MV-4-11 (cell line): ENCODE data around the gene AQP4.

Experiments
- DNase-seq: peaks from one replicate; lab custom pipeline; 2025; lab: John Stamatoyannopoulos, UW

The AQP4 gene, protein sequence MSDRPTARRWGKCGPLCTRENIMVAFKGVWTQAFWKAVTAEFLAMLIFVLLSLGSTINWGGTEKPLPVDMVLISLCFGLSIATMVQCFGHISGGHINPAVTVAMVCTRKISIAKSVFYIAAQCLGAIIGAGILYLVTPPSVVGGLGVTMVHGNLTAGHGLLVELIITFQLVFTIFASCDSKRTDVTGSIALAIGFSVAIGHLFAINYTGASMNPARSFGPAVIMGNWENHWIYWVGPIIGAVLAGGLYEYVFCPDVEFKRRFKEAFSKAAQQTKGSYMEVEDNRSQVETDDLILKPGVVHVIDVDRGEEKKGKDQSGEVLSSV

DNA sequence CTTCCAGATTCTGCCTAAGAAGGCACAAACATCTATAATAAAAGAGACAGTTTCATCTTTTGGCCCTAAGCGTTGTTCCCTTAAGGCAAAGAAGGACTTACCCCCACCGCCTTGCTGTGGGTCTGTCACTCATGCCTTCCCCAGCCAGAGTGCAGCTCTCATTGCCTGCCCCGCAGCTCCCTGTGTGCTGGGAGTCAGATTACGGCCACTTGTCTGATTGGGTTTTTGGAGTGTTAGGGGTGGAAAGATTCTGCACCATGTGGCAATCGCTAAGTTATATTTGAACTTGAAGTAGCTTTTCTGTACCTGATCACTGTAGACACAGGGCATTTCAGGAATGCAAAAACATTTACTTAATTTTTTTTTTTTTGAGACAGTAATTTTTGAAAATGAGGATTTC is at the start of gene AQP4:
Gene AQP4 (minus strand): TSS at position 151 of the 400 bp plus-strand sequence. CDS start 18 bp downstream, at position 133.
- no peak for DNase-seq

DNA sequence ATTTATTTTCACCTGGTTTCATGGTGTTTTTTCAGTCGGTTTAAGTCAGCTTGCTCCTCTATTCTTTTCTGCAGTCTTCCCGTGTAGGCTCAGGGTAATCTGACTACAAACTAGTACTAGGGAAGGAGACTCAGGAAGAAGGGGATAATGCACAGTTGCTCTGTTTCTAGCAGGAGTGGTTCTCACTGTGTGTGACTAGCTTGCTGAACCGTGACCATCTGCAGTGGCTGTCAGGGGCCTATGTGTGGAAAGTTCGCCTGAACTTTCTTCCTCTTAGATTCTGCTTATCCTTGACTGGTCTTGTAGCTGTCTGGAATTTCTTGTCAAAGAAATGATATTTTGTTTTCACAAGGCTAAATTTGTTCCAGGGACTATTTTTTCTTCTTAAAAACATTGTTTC is 46.3 kb upstream of the AQP4 start:
- no peak for DNase-seq

DNA sequence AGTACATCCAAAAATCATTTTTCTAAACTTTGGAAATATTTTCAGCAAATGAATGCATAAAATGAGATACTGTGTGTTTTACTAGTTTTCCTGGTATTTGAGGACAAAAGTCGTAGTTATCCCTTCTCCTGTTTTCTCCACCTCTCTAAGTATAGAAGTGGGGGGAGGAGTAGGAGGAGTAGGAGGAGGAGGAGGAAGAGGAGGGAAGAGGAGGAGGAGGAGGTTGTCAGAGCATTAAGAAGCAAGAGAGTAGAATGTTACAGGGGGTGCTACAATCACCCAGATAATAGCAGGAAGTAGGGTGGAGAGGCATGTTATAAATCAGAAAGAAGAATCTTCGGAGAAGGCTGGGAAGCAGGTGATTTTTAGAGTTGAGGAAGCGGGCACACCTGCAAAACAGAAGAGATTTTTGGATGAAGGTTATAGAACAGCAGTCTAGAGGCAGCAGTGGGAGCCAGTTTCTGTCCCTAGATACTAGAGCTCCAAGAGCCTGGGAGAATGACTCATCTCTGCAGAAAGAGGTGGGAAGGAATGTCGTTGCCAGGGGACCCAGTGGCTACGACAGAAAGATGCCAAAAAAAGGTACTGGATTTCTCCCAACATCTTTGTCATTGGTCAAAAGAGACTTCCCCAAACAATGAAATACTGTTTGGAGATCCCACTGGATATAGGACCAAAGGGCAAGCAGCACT is 44.2 kb upstream of the AQP4 start:
- DNase-seq = no peak

DNA sequence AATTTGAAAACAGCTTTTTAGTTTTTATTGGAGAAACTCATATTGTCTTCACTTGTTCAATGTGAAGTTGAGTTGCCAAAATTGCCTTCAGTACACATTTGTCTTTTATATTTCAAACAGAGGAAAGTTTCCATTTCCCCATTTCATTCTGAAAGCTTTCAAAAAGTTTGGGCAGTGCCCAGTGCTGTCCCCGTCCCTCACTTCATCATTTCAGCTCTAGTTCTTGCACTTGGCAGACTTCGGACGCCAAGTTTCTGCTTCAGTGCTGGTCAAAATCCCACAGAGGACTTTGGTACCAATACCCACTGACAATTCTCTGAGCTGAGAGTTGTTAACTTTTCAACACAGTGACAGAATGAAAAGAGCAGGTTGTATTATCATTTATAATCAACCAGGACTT is 43.4 kb upstream of the AQP4 start:
- no peak for DNase-seq

DNA sequence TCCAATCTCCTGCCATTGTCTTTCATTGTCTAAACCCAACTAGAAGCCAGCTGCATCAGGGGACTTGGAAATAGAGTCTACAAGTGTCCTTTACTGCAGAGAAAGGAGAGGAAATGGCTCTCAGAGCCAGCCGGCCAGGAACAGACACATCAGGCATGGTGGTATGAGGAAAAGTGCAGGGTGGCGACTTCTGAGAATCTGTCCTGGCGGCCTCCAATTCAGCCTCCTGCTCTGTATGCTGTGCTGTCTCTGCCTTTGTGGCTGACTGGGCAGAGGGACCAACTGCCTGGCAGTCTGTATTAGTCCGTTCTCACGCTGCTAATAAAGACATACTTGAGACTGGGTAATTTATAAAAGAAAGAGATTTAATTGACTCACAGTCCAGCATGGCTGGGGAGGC is 36.8 kb upstream of the AQP4 start:
- DNase-seq = no peak

DNA sequence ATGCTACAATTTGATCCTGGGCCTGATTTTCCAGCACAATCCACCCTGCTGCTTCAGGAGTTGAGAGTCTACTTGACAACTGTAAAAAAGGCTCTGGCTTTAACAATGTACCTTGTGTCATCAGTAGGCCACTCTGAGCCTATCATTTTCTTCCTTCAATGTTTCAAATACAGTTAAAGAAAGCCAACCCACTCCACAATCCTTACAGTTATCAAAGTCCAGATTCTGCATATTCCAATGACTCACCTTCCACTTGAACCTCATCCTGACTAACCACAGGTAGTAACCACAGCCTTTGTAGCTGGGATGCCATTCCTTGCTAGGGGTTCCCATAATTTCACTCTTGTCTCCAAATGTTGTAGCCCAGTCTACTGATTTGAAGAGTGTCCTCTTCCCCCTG is 35.5 kb upstream of the AQP4 start:
- no peak for DNase-seq

DNA sequence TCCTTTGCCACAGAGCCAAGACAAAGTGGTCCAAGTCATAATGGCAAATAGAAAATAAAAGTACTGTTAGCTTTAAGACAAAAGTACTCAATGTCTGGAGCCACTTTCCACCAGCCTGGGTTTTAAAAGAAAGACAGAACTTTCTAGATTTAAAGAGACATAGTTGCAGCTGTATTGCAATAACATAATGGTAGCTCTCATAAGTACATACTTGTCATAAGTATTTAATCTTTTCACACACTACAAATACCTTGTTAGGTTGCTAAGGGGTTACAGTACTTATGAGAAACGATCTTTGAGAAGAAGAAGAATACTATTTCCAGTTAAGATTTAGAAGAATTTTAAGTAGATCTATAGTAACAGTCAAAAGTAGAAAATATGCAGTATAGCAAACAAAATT is 28.9 kb upstream of the AQP4 start:
- no peak for DNase-seq

DNA sequence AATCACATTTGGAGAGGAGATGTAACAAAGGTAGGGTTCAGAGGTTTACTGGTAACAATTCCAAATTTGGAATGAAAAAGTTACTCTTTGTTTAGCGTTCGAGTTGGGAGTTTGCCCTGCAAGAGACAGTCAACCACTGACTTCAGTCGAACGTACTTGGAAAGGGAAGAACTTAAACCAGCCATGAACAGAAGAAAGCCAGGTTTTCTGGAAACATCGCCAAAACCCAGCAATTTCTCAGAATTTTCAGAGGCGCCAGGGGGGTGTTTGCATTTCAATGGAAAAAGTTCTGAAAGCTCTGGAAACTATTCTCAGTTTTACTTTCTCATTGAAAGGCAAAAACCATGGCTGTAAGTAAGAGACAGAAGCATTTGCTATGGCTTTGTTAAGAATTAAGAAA is 28.5 kb upstream of the AQP4 start:
- no peak for DNase-seq

DNA sequence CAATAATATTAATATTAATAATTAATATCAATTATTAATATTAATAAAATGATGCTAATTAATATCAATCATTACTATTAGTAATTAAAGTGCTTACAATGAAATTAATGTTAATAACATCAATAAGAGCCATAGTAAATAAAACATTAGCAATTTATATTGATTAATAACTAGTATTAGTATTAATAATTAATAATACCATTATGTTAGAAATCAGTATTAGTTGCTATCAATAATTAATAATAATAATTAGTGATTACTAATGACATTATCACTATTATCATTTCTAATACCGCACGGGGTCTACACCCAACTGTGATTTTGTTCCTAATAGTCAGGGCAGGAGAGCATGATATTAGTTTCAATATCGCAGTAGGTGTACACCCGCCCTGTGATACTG is 22.8 kb upstream of the AQP4 start:
- DNase-seq = no peak

DNA sequence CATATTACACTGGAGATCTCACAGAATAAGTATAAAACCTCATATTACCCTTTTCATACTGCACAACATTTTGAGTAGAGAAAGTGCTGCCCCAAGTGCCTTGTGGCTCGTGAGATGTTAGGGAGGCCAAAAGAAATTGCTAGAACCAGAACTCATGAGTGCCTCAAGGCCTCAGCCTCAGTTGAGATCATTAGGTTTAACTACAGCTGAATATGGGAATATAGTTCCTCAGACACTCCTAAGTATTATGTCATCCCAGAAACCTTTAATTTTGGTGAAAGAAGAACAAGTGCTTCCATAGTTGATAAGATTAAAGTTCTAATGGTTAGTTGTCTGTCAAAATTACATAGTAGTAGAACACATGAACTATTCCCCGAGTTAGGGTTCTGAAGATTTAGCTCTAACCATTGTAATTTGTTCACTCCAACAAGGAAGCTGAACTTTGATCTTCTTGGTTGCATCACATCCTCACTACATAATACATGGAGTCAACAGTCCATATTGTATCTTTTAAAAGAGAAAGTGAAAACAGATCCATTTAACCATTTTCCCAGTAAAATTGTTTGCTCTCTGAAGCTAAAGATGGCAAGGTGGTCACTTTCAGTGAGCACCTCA is 9.6 kb upstream of the AQP4 start:
- DNase-seq = peak; percentile 43

DNA sequence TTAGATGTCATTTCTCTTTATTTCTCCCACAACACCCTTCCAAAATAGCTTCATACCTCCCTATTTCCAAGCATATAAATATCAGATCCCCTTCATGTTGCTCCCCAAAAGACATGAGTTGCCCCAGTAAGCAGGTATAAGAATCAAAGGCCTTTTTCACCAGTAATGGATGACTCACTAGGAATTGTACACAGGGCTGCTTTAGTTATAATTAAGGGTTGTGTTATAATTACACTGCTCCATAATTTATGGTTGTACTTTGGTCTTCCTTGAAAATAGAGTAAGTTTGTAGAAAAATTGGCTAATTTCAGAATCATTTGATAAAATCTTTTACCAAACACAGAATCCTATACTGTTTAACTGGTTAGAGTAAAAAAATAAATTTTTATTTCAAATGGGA is 8.8 kb upstream of the AQP4 start:
- DNase-seq = no peak

DNA sequence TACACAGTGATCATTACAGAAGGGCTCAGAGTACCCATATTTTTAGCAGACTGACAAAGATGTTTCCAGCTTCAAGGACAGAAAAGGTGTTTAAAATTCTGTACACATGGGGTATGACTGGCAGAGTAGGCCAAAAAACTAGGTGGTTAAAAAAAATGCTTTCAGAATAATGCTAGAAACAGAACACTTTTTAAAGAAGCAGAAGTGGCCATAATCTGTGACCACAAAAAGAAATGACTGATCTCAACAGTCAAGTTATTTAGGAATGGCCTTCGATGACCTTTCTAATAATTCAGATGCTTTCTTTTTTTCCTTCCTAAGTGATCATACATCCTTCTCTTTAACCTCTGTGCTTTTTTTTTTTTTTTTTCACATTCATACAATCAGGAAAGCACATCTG is 4.1 kb upstream of the AQP4 start:
- peak; percentile 79 for DNase-seq

DNA sequence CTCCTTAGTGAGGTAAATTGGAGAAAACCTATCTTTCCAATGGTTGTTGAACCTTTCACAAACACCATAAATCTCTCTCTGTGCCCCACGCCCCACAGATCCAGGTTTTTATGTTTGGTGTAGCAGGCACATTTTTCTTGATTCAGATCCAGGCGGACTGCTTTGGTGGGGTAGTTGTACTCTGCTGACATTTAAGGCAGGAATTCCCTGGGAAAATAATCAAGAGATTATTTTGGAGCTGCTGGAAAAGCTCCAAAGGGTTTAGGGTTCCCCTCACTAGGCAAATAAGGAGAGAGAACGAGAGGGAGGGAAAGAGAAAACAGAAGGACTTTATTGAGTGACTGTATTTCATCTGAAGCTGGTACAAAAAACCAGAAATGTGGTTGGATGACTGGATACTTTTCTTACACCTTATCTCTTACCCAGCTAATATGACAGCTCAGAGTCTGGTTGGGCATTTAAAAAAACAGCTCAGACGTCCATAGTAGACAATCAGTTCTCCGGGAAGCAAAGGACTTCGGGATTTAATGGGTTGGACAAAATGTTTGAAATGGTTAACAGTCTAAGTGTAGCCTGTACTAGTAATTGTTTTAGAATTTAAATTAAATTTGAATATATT is 3.6 kb upstream of the AQP4 start:
- no peak for DNase-seq

DNA sequence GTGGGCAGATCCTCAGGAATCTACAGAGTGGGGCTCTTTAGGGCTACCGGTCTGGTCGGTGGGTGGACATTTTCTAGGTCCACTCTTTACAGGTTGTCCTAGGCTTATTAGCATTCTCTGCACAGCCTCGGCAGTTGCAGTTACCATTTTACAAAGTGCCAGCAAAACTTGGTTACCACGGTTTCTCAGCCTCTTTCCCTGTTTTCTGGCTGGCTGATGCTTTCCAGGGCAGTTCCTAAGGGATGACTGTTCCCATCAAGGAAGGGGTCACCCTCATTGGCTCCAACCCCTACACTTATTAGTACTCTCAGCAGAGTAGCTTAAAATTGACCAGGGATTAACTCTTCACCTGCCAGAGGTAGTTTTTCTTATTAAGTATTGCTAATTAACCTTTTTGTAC is 2.0 kb upstream of the AQP4 start:
- no peak for DNase-seq

DNA sequence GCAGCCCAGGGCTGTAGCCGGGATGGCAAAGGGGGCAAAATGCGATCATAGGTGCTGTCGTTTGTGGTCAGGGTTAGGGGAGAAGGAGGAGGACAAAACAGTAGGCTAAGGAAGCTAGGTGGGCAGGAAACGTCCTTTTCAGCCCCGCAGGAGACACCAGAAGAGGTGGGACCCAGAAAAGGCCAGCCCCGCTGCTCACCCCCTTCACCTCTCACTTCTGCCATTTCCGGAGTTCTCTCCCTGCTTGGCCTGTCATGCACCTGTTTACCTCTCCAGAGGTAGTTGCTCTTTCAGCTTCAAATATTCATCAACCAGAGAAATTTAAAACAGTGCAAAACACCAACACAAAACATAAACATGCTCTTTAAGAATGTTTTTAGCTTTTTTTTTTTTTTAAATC is 849 bp downstream of the AQP4 start:
- DNase-seq = no peak

DNA sequence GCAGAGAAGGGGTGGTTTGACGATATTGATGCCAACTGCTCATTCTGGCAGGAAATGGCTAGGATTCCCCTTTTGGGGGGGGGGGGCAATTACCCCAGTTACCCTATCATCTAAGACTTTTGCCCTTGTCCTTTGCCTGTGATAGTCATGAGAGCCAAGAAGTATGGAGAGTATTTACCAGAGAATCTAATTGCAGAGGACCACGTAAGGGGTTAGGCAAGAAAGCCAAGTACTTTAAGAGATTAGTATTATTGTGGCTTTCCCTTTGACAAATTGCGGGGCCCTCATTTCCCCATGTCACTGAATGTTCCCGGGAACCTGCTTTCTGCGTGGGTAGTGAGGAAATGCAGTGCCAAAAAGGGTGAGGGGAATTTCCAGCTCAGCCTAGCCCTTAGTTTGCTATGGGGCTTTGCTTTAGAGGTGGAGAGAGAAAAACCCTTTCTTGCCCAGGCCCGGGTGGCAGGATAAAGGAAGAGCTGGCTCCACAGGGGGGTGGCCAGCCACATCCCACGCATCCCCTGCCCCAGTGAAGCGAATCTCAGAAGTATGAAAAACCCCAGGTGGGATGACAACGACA is 1.5 kb downstream of the AQP4 start:
- no peak for DNase-seq

DNA sequence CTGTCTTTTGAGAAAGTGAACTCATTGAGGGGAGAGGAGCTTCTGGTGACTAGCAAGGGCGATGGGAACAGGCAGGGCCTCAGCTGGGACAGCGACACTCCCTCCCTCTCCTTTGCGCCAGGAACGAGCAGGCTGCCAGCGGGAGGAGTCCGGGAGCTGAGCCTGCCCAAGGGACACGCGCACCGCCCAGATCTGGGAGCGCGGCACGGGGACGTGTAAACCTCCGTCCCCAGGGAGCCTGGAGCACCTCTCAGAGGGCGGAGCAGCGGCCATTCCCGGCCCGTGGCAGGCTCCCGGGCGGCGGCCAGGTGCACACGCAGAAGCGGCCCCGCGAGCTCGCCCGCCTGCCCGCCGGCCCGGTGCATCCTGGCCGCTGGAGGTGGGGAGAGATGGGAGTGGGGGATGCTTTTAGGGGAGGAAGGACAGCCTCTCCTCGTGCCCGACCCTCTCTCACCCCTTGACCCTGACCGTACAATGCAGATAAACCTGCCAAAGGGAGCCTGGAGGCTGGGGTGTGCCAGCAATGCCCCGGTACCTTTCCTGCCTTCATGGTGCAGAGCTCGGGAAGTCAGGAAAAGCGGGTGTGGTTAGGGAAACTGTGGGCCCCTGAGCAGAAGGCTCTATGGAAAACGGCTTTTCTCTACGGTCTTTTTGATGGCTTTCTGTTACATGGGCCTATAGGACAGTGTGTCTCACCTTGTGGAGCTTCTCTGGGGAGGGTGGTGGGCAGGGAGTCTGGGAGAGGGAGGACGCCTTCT is 2.2 kb downstream of the AQP4 start:
- DNase-seq = no peak

DNA sequence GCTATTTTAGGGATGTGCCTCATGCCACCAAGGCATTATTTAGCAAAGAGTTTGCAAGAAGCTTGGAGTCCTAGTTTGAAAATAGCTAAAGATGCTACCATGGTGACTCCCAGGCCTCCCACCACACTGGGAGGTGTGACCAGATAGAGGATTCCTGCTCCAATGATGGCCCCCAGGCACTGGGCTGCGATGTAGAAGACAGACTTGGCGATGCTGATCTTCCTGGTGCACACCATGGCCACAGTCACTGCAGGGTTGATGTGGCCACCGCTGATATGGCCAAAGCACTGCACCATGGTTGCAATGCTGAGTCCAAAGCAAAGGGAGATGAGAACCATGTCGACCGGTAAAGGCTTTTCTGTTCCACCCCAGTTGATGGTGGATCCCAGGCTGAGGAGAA is 3.4 kb downstream of the AQP4 start:
- no peak for DNase-seq

DNA sequence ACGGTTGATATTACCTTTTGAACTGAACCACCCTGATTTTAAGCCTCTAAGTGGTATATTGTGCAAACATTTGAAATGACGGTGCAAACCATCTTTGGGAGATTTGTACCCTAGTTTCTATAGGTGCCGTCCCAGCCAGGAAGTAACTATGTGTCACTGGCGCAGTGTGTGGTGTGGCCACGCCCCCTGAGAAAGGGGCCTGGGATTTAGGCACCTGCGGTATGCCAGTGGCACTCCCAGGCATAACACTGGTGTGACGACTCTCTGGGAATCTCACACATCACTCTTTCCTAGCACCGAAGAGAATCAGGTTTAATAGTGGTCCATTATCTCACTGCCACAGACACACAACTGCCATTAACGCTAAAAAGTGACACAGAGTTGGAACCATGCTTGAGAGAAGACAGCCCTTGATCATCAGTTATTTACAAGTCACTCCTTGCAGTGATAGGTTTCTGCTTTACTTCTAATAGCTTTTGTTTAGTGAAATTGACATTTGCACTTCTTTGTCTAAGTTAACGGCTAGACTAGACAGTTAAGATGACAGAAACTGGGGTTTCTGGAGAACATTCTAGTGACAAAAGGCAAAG is 11.1 kb downstream of the AQP4 start:
- DNase-seq = no peak

DNA sequence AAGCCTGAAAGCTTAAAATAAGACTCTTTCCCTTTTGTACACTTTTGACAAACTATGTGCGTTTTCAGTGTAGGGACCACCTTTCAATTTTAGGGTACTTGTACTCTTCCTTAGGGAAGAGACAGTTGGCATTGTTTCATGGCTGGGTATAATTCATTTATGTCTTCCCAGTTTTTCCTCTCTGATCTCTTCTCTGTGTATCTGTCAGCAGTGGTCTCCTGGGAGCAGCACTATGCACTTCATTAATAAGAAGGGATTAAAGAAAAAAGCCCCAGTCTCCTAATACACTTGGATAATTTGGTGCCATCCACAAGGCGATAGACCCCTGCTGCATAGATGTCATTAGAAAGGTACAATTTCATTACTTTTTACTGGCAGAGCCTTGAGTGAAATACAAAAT is 12.1 kb downstream of the AQP4 start:
- no peak for DNase-seq

DNA sequence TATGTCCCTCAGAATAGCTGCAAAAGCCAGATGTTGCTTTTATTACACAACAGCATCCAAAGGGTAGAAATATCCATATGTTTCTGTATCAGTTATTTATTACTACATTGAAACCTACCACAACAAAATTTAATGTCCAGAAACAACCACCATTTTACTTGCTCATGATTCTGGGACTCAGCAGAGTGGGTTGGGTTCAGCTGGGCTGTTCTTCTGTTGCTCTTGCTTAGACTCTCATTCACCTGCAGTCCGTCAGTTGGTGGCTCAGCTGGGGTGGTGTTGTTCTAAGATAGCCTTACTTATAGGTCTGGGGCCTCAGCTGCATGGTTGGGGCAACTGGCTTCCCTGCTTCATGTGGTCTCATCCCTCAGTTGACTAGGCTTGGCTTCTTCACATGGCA is 21.7 kb downstream of the AQP4 start:
- DNase-seq = no peak

DNA sequence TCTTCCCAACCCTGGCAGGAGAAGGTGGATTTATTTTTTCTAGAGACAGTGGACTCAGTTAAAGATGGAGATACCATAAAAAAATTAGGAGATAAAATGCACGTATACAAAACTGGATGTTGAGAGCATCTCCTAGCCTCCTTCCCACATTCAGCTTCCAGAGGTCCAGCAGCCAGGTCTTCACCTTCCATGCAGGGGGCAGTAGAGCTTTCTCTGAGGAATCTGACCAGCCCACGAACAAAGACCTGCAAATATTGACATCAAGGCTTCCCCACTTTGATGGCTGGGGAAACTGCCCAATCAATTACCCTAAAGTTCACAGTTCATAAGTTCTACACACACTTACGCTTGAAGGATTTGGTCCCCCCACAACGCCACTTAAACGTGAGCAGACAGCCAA is 24.5 kb downstream of the AQP4 start:
- no peak for DNase-seq
